T-helper 2 cell treated with Interferon-gamma antibody and Interleukin-4, amounts not matched to agents 100 ng/mL and 5 ng/mL, for 36 hours (primary cell): ENCODE measurements around the gene NTF3. TPM values are rescaled to one million over a fixed set of nuclear protein-coding genes. Genes with fewer than 3 reads are reported as not detected.

Experiments
- intact Hi-C: fragments of 100-400 bp; cut with micrococcal nuclease; formaldehyde crosslinking; loops from one replicate; pipeline ENCODE4 v1.15.1; 2023
- total RNA-seq: library from RNA; stranded (reverse); gene quantifications from 2 replicates; pipeline ENCODE4 v1.2.3, GENCODE V29; 2022

NTF3 gene
- total RNA-seq, 1 donor from 2014 or later, result not detected

GRCh38 chr12:5510251-5510805 is 78.4 kb downstream of the NTF3 start:
- intact Hi-C loops, result no loop called here

- intact Hi-C loops, result no loop called here
Observed at GRCh38 chr12:5511256-5511643, 79.3 kb downstream of the NTF3 start.

- intact Hi-C loops, result no loop called here
Observed at GRCh38 chr12:5511644-5512600, 80.0 kb downstream of the NTF3 start.

GRCh38 chr12:5512601-5512970 is 80.7 kb downstream of the NTF3 start:
- intact Hi-C loops, result no loop called here

GRCh38 chr12:5513406-5513805 is 81.5 kb downstream of the NTF3 start:
- intact Hi-C loops, result no loop called here

GRCh38 chr12:5514016-5514415 is 82.1 kb downstream of the NTF3 start:
- intact Hi-C loops, result no loop called here

- intact Hi-C loops, result no loop called here
Observed at GRCh38 chr12:5514545-5514944, 82.6 kb downstream of the NTF3 start.

- intact Hi-C loops, result no loop called here
Observed at GRCh38 chr12:5515458-5515857, 83.5 kb downstream of the NTF3 start.

GRCh38 chr12:5516371-5517241 is 84.7 kb downstream of the NTF3 start:
- intact Hi-C loops, result no loop called here

GRCh38 chr12:5518584-5519365 is 86.9 kb downstream of the NTF3 start:
- intact Hi-C loops, result no loop called here

GRCh38 chr12:5520037-5520436 is 88.1 kb downstream of the NTF3 start:
- intact Hi-C loops, result no loop called here

- intact Hi-C loops, result no loop called here
Observed at GRCh38 chr12:5520831-5521230, 88.9 kb downstream of the NTF3 start.

GRCh38 chr12:5521456-5522325 is 89.8 kb downstream of the NTF3 start:
- intact Hi-C loops, result no loop called here

GRCh38 chr12:5522432-5523335 is 90.8 kb downstream of the NTF3 start:
- intact Hi-C loops, result no loop called here

- intact Hi-C loops, result no loop called here
Observed at GRCh38 chr12:5523396-5524115, 91.6 kb downstream of the NTF3 start.

- intact Hi-C loops, result no loop called here
Observed at GRCh38 chr12:5524116-5524768, 92.3 kb downstream of the NTF3 start.

GRCh38 chr12:5524769-5525436 is 93.0 kb downstream of the NTF3 start:
- intact Hi-C loops, result no loop called here
